ENCODE data around the gene MAN1C1.

- TF ChIP-seq POLR2AphosphoS5 (IDR thresholded peaks at IDR 0.05; ENCODE audit: low read depth, low read length) (no peak), POLR2A (IDR thresholded peaks at IDR 0.05; ENCODE audit: low read depth, low read length) (no peak), TAF1 (IDR thresholded peaks at IDR 0.05; ENCODE audit: borderline replicate concordance, low read depth, low read length) (no peak)
Measured at GRCh38 chr1:25695090-25695770, 78.6 kb downstream of the MAN1C1 start.

All from GM12892 (cell line).